ENCODE results near the gene SGF29.

Gene SGF29

DNA sequence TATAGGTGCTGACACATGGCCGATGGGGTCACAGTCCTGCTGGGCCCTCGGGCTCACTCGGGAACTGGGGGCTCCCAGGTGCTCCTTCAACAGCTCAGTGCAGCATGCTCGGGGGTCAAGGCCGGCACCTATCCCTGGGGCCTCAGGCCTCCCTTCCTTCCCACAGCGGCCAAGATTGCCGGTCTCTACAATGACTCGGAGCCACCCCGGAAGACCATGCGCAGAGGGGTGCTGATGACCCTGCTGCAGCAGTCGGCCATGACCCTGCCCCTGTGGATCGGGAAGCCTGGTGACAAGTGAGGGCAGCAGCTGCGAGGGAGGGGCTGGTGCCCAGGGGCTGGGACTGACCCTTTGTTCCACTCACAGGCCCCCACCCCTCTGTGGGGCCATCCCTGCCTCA is 36.2 kb downstream of the SGF29 start:
- DNase-seq (no peak), ATAC-seq (ENCODE audit: insufficient read depth, low read depth) (no peak)
- Histone ChIP-seq H3K4me3 (ENCODE audit: low read depth in 1 of 2, low read length in 2 of 2) (no peak overlapping the region), H3K27ac (ENCODE audit: low read length) (no peak overlapping the region), H2AFZ (ENCODE audit: low read depth, low read length) (no peak overlapping the region), H3K4me2 (ENCODE audit: insufficient read depth, low read length) (no peak overlapping the region), H3K9me3 (ENCODE audit: insufficient read depth, low read length, severe bottlenecking) (no peaks in the 10 kb centered on the region), H3K4me1 (ENCODE audit: insufficient read depth, low read length) (no peaks in the 10 kb centered on the region), H3K9ac (ENCODE audit: low read depth, low read length) (no peak overlapping the region), H3K36me3 (ENCODE audit: insufficient read depth, low read length) (peaks cover 55% of the 10 kb centered on the region), H3K79me2 (ENCODE audit: insufficient read depth, low read length) (no peaks in the 10 kb centered on the region), H4K20me1 (ENCODE audit: insufficient read depth, low read length) (no peaks in the 10 kb centered on the region), H3K27me3 (ENCODE audit: insufficient read depth, low read length, poor library complexity) (no peaks in the 10 kb centered on the region)
- TF ChIP-seq EZH2 (IDR thresholded peaks at IDR 0.05; ENCODE audit: borderline replicate concordance, low read depth, low read length, severe bottlenecking), result no peak

GRCh38 chr16:28590384-28591340 is 36.9 kb downstream of the SGF29 start:
- Histone ChIP-seq H4K20me1 (ENCODE audit: insufficient read depth, low read length) (no peaks in the 10 kb centered on the region), H3K4me3 (ENCODE audit: low read depth in 1 of 2, low read length in 2 of 2) (no peak overlapping the region), H3K27me3 (ENCODE audit: insufficient read depth, low read length, poor library complexity) (no peaks in the 10 kb centered on the region), H2AFZ (ENCODE audit: low read depth, low read length) (no peak overlapping the region), H3K4me1 (ENCODE audit: insufficient read depth, low read length) (no peaks in the 10 kb centered on the region), H3K4me2 (ENCODE audit: insufficient read depth, low read length) (no peak overlapping the region), H3K36me3 (ENCODE audit: insufficient read depth, low read length) (peaks cover 48% of the 10 kb centered on the region), H3K9ac (ENCODE audit: low read depth, low read length) (no peak overlapping the region), H3K27ac (ENCODE audit: low read length) (no peak overlapping the region), H3K79me2 (ENCODE audit: insufficient read depth, low read length) (no peaks in the 10 kb centered on the region), H3K9me3 (ENCODE audit: insufficient read depth, low read length, severe bottlenecking) (no peaks in the 10 kb centered on the region)
- ATAC-seq (ENCODE audit: insufficient read depth, low read depth) (no peak), DNase-seq (no peak)
- TF ChIP-seq CTCF (IDR thresholded peaks at IDR 0.05; ENCODE audit: borderline replicate concordance, extremely low read depth, low read length, poor library complexity, severe bottlenecking) (no peak), EZH2 (IDR thresholded peaks at IDR 0.05; ENCODE audit: borderline replicate concordance, low read depth, low read length, severe bottlenecking) (no peak)

GRCh38 chr16:28591355-28591754 is 37.6 kb downstream of the SGF29 start:
- Histone ChIP-seq H3K4me3 (ENCODE audit: low read depth in 1 of 2, low read length in 2 of 2) (no peak overlapping the region), H3K4me2 (ENCODE audit: insufficient read depth, low read length) (no peak overlapping the region), H2AFZ (ENCODE audit: low read depth, low read length) (no peak overlapping the region), H3K36me3 (ENCODE audit: insufficient read depth, low read length) (peaks cover 43% of the 10 kb centered on the region), H3K9ac (ENCODE audit: low read depth, low read length) (no peak overlapping the region), H4K20me1 (ENCODE audit: insufficient read depth, low read length) (no peaks in the 10 kb centered on the region), H3K4me1 (ENCODE audit: insufficient read depth, low read length) (no peaks in the 10 kb centered on the region), H3K27me3 (ENCODE audit: insufficient read depth, low read length, poor library complexity) (no peaks in the 10 kb centered on the region), H3K27ac (ENCODE audit: low read length) (no peak overlapping the region), H3K9me3 (ENCODE audit: insufficient read depth, low read length, severe bottlenecking) (no peaks in the 10 kb centered on the region), H3K79me2 (ENCODE audit: insufficient read depth, low read length) (no peaks in the 10 kb centered on the region)
- ATAC-seq (ENCODE audit: insufficient read depth, low read depth) (no peak), DNase-seq (no peak)
- no peak for TF ChIP-seq CTCF (IDR thresholded peaks at IDR 0.05; ENCODE audit: borderline replicate concordance, extremely low read depth, low read length, poor library complexity, severe bottlenecking)
- no peak for TF ChIP-seq EZH2 (IDR thresholded peaks at IDR 0.05; ENCODE audit: borderline replicate concordance, low read depth, low read length, severe bottlenecking)

GRCh38 chr16:28592511-28592910 is 38.8 kb downstream of the SGF29 start:
- Histone ChIP-seq H3K27ac (ENCODE audit: low read length) (no peak overlapping the region), H3K4me3 (ENCODE audit: low read depth in 1 of 2, low read length in 2 of 2) (no peak overlapping the region), H3K27me3 (ENCODE audit: insufficient read depth, low read length, poor library complexity) (no peaks in the 10 kb centered on the region), H2AFZ (ENCODE audit: low read depth, low read length) (no peak overlapping the region), H3K9me3 (ENCODE audit: insufficient read depth, low read length, severe bottlenecking) (no peaks in the 10 kb centered on the region), H3K4me1 (ENCODE audit: insufficient read depth, low read length) (no peaks in the 10 kb centered on the region), H3K9ac (ENCODE audit: low read depth, low read length) (no peak overlapping the region), H3K79me2 (ENCODE audit: insufficient read depth, low read length) (no peaks in the 10 kb centered on the region), H3K36me3 (ENCODE audit: insufficient read depth, low read length) (peaks cover 38% of the 10 kb centered on the region), H3K4me2 (ENCODE audit: insufficient read depth, low read length) (no peak overlapping the region), H4K20me1 (ENCODE audit: insufficient read depth, low read length) (no peaks in the 10 kb centered on the region)
- no peak for TF ChIP-seq EZH2 (IDR thresholded peaks at IDR 0.05; ENCODE audit: borderline replicate concordance, low read depth, low read length, severe bottlenecking)
- TF ChIP-seq CTCF (IDR thresholded peaks at IDR 0.05; ENCODE audit: borderline replicate concordance, extremely low read depth, low read length, poor library complexity, severe bottlenecking), result no peak
- ATAC-seq (ENCODE audit: insufficient read depth, low read depth), result no peak
- no peak for DNase-seq

All from DND-41 (cell line).